ENCODE measurements around the gene TIGD1.

DNA sequence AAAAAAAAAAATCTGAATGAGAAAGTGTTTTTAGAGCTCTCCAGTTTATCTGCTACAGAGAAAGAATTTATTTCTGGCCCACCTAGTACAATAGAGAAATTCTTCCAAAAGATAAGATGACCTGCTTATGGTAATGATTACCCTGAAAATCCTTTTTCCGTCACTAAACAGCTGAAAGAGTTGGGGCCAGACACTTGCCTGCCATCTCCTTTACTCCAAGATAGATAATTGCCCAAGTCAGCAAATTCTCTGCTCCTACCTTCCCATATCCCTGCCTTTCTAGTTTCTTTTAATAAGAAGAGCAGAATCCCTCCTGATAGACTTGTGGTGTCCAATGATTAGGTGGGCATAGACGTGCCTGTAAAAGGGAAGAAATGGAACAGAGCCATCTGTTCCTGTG, 28.3 kb upstream of the TIGD1 start:
- TF ChIP-seq, protein P1, sequence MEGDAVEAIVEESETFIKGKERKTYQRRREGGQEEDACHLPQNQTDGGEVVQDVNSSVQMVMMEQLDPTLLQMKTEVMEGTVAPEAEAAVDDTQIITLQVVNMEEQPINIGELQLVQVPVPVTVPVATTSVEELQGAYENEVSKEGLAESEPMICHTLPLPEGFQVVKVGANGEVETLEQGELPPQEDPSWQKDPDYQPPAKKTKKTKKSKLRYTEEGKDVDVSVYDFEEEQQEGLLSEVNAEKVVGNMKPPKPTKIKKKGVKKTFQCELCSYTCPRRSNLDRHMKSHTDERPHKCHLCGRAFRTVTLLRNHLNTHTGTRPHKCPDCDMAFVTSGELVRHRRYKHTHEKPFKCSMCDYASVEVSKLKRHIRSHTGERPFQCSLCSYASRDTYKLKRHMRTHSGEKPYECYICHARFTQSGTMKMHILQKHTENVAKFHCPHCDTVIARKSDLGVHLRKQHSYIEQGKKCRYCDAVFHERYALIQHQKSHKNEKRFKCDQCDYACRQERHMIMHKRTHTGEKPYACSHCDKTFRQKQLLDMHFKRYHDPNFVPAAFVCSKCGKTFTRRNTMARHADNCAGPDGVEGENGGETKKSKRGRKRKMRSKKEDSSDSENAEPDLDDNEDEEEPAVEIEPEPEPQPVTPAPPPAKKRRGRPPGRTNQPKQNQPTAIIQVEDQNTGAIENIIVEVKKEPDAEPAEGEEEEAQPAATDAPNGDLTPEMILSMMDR (IDR thresholded peaks at IDR 0.05): no peak
- no peak for TF ChIP-seq POLR2A (IDR thresholded peaks at IDR 0.05)
